Inflammatory macrophage treated with lipopolysaccharide for 4 hours (primary cell): ENCODE data around the gene MAN1B1.

ENCODE experiments used
- DNase-seq: peaks from one replicate; pipeline ENCODE4 v3.0.0-alpha.2; 2020

MAN1B1 gene

GRCh38 chr9:137088121-137088520, 1.3 kb downstream of the MAN1B1 start:
- no peak for DNase-seq

DNA sequence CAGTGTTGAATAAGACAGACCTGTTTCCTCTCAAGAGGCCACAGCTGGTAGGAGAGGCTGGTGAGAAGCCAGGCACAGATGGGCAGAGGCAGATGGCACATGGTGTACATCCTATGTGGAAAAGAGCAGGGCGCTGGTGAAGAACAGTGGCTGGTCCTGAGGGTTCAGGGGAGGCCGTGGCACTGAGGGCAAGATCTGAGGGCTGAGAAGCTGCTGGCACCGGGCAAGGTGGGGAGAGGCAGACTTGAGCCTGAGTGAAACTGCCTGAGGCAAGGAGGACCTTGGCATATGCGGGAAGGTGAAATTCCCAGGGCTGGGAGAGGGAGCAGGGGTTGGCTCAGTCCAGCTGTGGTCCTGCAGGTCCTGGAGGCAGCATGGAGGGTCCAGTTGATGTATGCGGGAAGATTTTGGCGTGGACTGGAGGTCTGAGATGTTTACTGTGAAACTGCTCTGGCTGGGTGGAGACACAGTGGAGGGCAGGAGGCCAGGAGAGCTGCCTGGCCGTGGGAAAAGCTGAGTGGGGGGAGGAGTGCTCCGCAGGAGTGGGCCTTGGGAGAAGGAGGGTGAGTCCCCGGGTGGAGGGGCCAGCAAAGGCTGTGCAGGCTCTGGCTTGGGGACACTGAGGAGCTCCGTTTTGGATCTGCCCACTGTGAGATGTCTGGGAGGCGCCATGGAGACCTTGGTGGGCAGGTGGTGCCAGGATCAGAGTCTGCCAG, 2.6 kb downstream of the MAN1B1 start:
- no peak for DNase-seq

DNA sequence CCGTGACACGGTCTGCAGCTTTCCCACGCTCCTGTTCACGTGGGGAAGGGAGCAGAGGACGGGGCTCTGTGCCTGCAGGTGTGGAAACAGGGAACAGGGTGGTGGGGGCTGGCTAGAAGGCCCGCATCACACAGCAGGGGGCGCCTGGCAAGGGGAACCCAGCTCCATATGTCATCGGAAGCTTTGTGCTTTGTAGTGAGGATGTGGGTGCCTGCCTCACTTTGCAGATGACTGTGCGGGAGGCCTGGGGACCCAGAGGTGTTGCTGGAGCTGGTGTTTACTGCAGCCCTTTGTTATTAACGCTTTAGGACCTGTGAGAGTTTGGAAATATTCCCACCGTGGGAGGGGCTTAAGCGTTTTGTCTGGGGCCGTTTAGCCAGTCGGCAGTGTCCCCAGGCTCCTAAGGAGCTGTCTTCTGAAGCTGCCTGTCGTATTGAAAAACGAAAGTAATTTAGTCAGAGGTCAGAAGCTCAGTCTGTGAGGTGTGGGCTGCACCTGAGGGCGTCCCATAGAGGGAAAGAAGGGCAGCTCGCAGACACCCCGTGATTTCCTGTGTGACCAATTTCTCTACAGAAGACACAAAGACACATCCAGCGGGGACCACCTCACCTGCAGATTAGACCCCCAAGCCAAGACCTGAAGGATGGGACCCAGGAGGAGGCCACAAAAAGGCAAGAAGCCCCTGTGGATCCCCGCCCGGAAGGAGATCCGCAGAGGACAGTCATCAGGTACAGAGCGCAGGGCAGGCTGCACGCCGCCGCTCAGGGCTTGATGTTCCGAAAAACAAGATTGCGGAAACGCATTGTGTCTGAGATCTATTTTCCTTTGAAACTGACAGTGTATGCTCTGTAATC, 9.1 kb downstream of the MAN1B1 start:
- DNase-seq: no peak

- no peak for DNase-seq
Measured at GRCh38 chr9:137096785-137097546, 10.2 kb downstream of the MAN1B1 start.

GRCh38 chr9:137097761-137098462, 11.1 kb downstream of the MAN1B1 start:
- no peak for DNase-seq

GRCh38 chr9:137099231-137099630, 12.4 kb downstream of the MAN1B1 start:
- no peak for DNase-seq

- DNase-seq: no peak
Measured at GRCh38 chr9:137103206-137103999, 16.6 kb downstream of the MAN1B1 start.

GRCh38 chr9:137105814-137106661, 19.3 kb downstream of the MAN1B1 start:
- no peak for DNase-seq

- DNase-seq: no peak
Measured at GRCh38 chr9:137106662-137107250, 20.0 kb downstream of the MAN1B1 start.

DNA sequence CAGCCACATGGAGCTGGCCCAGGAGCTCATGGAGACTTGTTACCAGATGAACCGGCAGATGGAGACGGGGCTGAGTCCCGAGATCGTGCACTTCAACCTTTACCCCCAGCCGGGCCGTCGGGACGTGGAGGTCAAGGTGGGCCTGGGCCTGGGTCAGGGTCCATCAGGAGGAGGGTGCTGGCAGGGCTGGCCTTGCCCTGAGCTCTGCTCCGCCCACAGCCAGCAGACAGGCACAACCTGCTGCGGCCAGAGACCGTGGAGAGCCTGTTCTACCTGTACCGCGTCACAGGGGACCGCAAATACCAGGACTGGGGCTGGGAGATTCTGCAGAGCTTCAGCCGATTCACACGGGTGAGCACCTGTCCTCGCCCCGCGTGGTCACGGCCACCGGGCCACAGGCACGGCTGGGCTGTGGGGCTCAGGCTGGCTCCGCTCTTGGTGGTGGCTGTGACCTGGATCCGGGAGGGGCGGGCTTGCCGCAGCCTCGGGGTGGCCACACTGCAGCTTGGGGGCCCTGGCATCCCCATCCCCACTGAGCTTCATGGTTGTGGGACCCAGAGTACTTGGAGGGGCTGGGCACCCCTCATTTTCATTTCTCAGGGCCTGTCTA, 20.6 kb downstream of the MAN1B1 start:
- DNase-seq: no peak

DNA sequence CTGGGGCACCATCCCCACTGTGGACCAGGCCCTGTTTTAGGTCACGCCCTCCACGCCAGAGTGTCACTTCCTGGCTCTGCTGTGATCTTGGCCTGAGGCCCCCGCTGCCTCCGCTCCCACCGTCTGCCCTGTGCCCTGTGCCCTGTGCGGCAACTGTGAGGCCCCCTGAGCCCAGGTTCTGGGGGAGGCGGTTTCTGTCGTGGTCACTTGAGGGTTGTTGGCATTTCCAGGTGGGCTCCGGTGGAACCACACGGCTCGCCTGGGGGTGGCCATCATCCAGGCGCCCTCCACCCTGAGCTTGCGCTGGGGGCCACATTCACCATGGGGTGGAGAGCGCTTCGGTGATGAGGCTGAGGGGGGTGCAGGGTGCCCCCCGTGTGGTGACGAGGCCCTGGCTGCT, 21.2 kb downstream of the MAN1B1 start:
- DNase-seq: no peak

- DNase-seq: no peak
Measured at GRCh38 chr9:137108608-137109249, 21.9 kb downstream of the MAN1B1 start.

GRCh38 chr9:137109250-137110146, 22.7 kb downstream of the MAN1B1 start:
- no peak for DNase-seq

DNA sequence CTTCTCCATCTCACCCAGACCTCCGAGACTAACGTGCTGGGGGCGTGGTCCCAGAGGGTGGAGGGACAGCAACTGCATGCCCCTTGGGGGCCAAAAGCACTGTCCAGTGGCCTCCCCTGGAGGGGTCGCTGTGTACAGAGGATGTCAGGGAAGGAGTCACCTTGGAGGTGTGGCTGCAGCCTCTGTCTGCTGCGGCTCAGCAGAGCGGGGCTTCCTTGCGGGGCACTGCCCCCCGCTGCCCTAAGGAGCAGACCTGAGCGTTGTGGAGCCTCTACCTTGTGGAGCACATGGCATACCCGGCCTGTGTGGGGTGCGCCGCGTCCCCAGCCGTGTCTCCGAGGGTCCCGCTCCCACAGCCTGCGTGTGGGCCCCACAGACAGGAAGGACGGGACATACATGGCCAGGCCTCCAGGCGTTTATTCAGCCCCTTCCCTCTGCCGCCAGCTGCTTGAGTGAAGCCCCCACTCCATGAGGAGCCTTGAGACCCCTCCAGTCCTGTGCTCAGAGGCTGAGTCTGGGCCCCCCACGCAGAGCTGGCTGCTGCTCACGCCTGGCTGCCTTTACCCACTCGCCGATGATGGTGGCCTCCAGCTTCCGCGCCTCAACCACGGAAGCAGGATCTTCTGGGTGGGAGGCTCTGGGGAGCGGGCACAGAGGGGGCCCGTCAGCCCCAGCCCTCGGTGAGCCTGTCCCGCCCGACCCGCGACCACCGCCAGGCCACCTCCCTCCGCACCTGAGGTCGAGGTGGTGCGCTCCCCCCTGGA, 23.5 kb downstream of the MAN1B1 start:
- DNase-seq: no peak

- DNase-seq: no peak
Measured at GRCh38 chr9:137110911-137111787, 24.4 kb downstream of the MAN1B1 start.

- DNase-seq: no peak
Measured at GRCh38 chr9:137111788-137112563, 25.2 kb downstream of the MAN1B1 start.
